ENCODE data around the gene SLC7A6.

DNA sequence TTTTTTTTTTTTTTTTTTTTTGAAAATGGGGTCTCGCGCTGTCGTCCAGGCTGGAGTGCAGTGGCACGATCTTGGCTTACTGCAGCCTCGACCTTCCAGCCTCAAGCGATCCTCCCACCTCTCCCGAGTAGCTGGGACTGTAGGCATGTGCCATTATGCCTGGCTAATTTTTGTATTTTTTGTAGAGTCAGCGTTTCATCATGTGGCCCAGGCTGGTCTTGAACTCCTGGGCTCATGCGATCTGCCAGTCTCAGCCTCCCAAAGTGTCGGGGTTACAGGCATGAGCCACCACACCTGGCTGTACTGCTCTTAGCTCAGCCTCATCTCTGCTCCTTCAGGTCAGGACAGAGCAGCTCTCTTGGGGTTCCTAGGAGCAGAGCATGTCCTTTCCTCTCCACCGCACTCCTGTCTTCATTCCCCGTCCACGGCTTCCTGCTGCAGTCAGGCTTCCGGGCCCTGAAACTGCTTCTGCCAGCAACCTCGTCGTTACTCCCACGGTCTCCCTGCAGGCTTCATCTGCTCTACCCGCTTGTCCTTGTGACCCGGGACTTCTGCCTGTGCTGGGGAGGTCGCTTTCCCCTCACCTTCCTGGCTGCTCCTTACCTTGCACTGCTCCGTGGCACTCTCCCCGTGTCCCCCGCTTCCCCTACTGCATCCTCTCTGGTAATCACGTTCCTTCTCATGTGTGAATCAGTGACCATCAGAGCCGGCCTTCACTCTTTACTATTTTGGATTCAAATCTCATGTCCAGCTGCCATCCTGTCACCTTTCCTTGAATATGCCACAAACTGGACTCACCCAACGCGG lies 84.5 kb downstream of the SLC7A6 start:
- TF ChIP-seq, protein P1, sequence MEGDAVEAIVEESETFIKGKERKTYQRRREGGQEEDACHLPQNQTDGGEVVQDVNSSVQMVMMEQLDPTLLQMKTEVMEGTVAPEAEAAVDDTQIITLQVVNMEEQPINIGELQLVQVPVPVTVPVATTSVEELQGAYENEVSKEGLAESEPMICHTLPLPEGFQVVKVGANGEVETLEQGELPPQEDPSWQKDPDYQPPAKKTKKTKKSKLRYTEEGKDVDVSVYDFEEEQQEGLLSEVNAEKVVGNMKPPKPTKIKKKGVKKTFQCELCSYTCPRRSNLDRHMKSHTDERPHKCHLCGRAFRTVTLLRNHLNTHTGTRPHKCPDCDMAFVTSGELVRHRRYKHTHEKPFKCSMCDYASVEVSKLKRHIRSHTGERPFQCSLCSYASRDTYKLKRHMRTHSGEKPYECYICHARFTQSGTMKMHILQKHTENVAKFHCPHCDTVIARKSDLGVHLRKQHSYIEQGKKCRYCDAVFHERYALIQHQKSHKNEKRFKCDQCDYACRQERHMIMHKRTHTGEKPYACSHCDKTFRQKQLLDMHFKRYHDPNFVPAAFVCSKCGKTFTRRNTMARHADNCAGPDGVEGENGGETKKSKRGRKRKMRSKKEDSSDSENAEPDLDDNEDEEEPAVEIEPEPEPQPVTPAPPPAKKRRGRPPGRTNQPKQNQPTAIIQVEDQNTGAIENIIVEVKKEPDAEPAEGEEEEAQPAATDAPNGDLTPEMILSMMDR (IDR thresholded peaks at IDR 0.05): no peak
- TF ChIP-seq POLR2A (IDR thresholded peaks at IDR 0.05): no peak

Measured in thyroid gland (tissue), 4 donors.